Right lobe of liver (tissue), 6 donors: ENCODE results near the gene SETDB1. TPM values are rescaled to one million over a fixed set of nuclear protein-coding genes. Genes with fewer than 3 reads are reported as not detected.
A peak's percentile ranks its signal among the peaks of the same experiment; 100 is the strongest.

Experiments
- ATAC-seq, 4 donors: fragments of 200-7000 bp; cut with Tn5 transposase; one replicate each; pipeline ENCODE4 v1.9.1; 2020; ENCODE audit warnings: mild to moderate bottlenecking in 4 of 4, moderate library complexity in 4 of 4
- DNase-seq, 3 donors: peaks; one replicate each; pipeline ENCODE4 v3.0.0-alpha.2; 2020
- H3K27ac ChIP-seq, 3 donors: fragments of 200-600 bp; one replicate each; pipeline ENCODE4 v1.8.0; 2022
- H3K27me3 ChIP-seq, 2 donors: fragments of 200-600 bp; one replicate each; pipeline ENCODE4 v1.8.0; 2022
- H3K36me3 ChIP-seq, 4 donors: fragments of 200-600 bp; sonication (generic) in 1 of 4; one replicate each; pipeline versions ENCODE4 v1.5.1 to v1.8.0; 2017 to 2022; ENCODE audit warnings: control low read depth in 1 of 4
- H3K4me1 ChIP-seq, 4 donors: fragments of 200-600 bp; sonication (generic) in 1 of 4; one replicate each; pipeline versions ENCODE4 v1.5.1 to v1.8.0; 2017 to 2022; ENCODE audit warnings: control low read depth in 1 of 4
- H3K4me3 ChIP-seq, 3 donors: fragments of 200-600 bp; one replicate each; pipeline ENCODE4 v1.8.0; 2022
- H3K9me3 ChIP-seq, 4 donors: fragments of 200-600 bp; sonication (generic) in 1 of 4; one replicate each; pipeline versions ENCODE4 v1.5.1 to v1.8.0; 2017 to 2022; ENCODE audit warnings: control low read depth in 1 of 4
- CTCF ChIP-seq, 4 donors: fragments of 200-600 bp in 3 of 4; fragments of 450-650 bp in 1 of 4; IDR thresholded peaks; one replicate each; pipeline versions ENCODE4 v1.5.1 to v1.8.0; 2016 to 2022; ENCODE audit warnings: antibody characterized with exemption in 4 of 4, mild to moderate bottlenecking in 2 of 4
- POLR2A ChIP-seq: fragments of 450-650 bp; IDR thresholded peaks from one replicate; pipeline ENCODE4 v1.6.1; 2017; ENCODE audit warnings: antibody characterized with exemption, mild to moderate bottlenecking
- WGBS: methylation state at CpG from one replicate; pipeline ENCODE4 v1.1.6; 2018; ENCODE audit warnings: low coverage, low lambda C conversion rate; ENCODE audit not compliant: insufficient coverage; ENCODE audit errors: missing lambda C conversion rate; 5-methylcytosine and 5-hydroxymethylcytosine counted together
- intact Hi-C, 2 donors: fragments of 100-400 bp; cut with DNase I; formaldehyde crosslinking; loops; one replicate each; pipeline versions ENCODE4 v1.11.2 to v1.14.1; 2022
- total RNA-seq, 6 experiments: library from RNA; depleted of rRNA in 2 of 6; stranded (reverse); fragments of >200 nt in 2 of 6; fragmentation: NEBNext Ultra II Directional in 3 of 6; extraction: Animal tissue kit (Norgen Biotek cat#: 25700) in 3 of 6; gene quantifications; one replicate each; pipeline versions ENCODE4 v1.1.0 to v1.2.4, GENCODE V29; 2016 to 2023
- donor health status: DM: no; HTN: yes; CAD: no.
- donor health status: DM: no; HTN: no; CAD: no.
- donor health status: DM: no; HTN: no; CAD: no.
- donor health status: DM: no; HTN: yes; CAD: no.
- donor health status: DM: no; HTN: yes; CAD: no.

SETDB1 gene
- total RNA-seq, 6 experiments from 2014 or later: 10.4 to 17.8 (median 12.9) TPM

- Histone ChIP-seq H3K4me3 (peak overlapping the region; percentile 68 to 89 (median 81)), H3K27me3 (no peaks in the 10 kb centered on the region), H3K9me3 (no peaks in the 10 kb centered on the region), H3K4me1 (peaks cover 0 to 58% (median 26%) of the 10 kb centered on the region in 4 donors), H3K36me3 (peaks cover 0 to 2% (median under 1%) of the 10 kb centered on the region in 4 donors), H3K27ac (peak overlapping the region; percentile 90 to 97 (median 92))
- TF ChIP-seq CTCF (IDR thresholded peaks at IDR 0.05) (no peak), POLR2A (no peak)
- intact Hi-C loops: no loop called here
- ATAC-seq (peak in 1 of 4 donors; percentile 3), DNase-seq (peak; percentile 46 to 64 (median 61))
- 0% methylated on average over 10 of the region's 67 CpGs for WGBS
Observed at GRCh38 chr1:150973836-150974579, 47.8 kb downstream of the SETDB1 start.

GRCh38 chr1:150974580-150975478 lies 48.7 kb downstream of the SETDB1 start, which contains the start of gene CERS2:
Gene CERS2, minus strand, starts transcription at chr1:150974835. Its CDS starts 5,745 bp downstream, at chr1:150969090.
- DNase-seq: peak; percentile 86 to 89 (median 87)
- intact Hi-C loops: no loop called here
- TF ChIP-seq POLR2A (peak; percentile 83), CTCF (IDR thresholded peaks at IDR 0.05) (no peak)
- Histone ChIP-seq H3K4me1 (peaks cover 0 to 58% (median 24%) of the 10 kb centered on the region in 4 donors), H3K36me3 (no peaks in the 10 kb centered on the region), H3K4me3 (peak within 1 kb of the TSS; percentile 68 to 89 (median 81)), H3K9me3 (no peaks in the 10 kb centered on the region), H3K27ac (peak within 1 kb of the TSS; percentile 90 to 97 (median 92)), H3K27me3 (no peaks in the 10 kb centered on the region)
- WGBS: 0% methylated on average over 8 of the region's 106 CpGs
- ATAC-seq: peak; percentile 14 to 52 (median 46)

- peaks cover 0 to 59% (median 25%) of the 10 kb centered on the region in 4 donors for H3K4me1 ChIP-seq
- intact Hi-C loops: no loop called here
- ATAC-seq: no peak
- no peak for TF ChIP-seq POLR2A
- no peak for TF ChIP-seq CTCF (IDR thresholded peaks at IDR 0.05)
- H3K27ac ChIP-seq: peak overlapping the region; percentile 66 to 70 (median 69)
- no peak overlapping the region for H3K4me3 ChIP-seq
- no peak for DNase-seq
- no peaks in the 10 kb centered on the region for H3K9me3 ChIP-seq
- 81% methylated on average over 6 of the region's 9 CpGs for WGBS
- no peaks in the 10 kb centered on the region for H3K36me3 ChIP-seq
- H3K27me3 ChIP-seq: no peaks in the 10 kb centered on the region
Observed at GRCh38 chr1:150976401-150976821, 50.2 kb downstream of the SETDB1 start.

- Histone ChIP-seq H3K4me3 (no peak overlapping the region), H3K4me1 (peaks cover 0 to 60% (median 25%) of the 10 kb centered on the region in 4 donors), H3K9me3 (no peaks in the 10 kb centered on the region), H3K36me3 (no peaks in the 10 kb centered on the region), H3K27me3 (no peaks in the 10 kb centered on the region), H3K27ac (peak overlapping the region; percentile 66 to 70 (median 69))
- DNase-seq: peak; percentile 89 to 94 (median 92)
- TF ChIP-seq CTCF (IDR thresholded peaks at IDR 0.05) (no peak), POLR2A (peak; percentile 88)
- WGBS: 18% methylated on average over 9 of the region's 11 CpGs
- ATAC-seq: peak; percentile 54 to 70 (median 62)
- intact Hi-C loops: no loop called here
Observed at GRCh38 chr1:150976879-150977694, 50.9 kb downstream of the SETDB1 start.
